AG04449 (cell line): Measurements from ENCODE around the gene SHOX.
"Not testable (repeated sequence)": the region's sequence is repeated elsewhere in the genome, so short reads cannot be mapped to it uniquely, and the experiment has no call there.

Experiments used
- CTCF ChIA-PET: fragments of 350-600 bp; formaldehyde crosslinking; extraction: SDS; loops from one replicate; lab custom pipeline; 2021; ENCODE audit warnings: antibody characterized with exemption; lab: Yijun Ruan, JAX
- POLR2A ChIA-PET: fragments of 400-600, 350-600 bp; formaldehyde crosslinking; extraction: SDS; loops from one replicate; lab custom pipeline; 2020; ENCODE audit warnings: antibody characterized with exemption, inconsistent platforms; lab: Yijun Ruan, JAX
- DNase-seq: peaks from one replicate; pipeline ENCODE4 v3.0.0-alpha.2; 2010; ENCODE audit warnings: low read depth, low spot score
- H3K4me3 ChIP-seq: 2 replicates; pipeline ENCODE4 v1.5.1; 2011; ENCODE audit warnings: low read depth, mild to moderate bottlenecking, control low read depth, low read length
- CTCF ChIP-seq: IDR thresholded peaks from one replicate; pipeline ENCODE4 v1.5.1; 2011; ENCODE audit warnings: mild to moderate bottlenecking, moderate library complexity, low read length, control low read depth, inconsistent platforms; ENCODE audit not compliant: insufficient read depth; ENCODE audit errors: missing control alignments

Gene SHOX

GRCh38 chrX:630612-631496, at the start of gene SHOX:
TSS of gene SHOX (plus strand) at chrX:630791. CDS start at chrX:630898, 107 bp downstream.
- ChIA-PET CTCF (no interaction called here), POLR2A (no interaction called here)
- no peak for DNase-seq
- no peak within 1 kb of the TSS for H3K4me3 ChIP-seq
- no peak for TF ChIP-seq CTCF

GRCh38 chrX:581066-581465, 49.5 kb upstream of the SHOX start:
- CTCF ChIA-PET: no interaction called here
- POLR2A ChIA-PET: no interaction called here
- no peak for TF ChIP-seq CTCF
- no peak overlapping the region for H3K4me3 ChIP-seq
- no peak for DNase-seq

- CTCF ChIA-PET: no interaction called here
- DNase-seq: no peak
- POLR2A ChIA-PET: no interaction called here
- TF ChIP-seq CTCF: no peak
- no peak overlapping the region for H3K4me3 ChIP-seq
These were observed 48.8 kb upstream of the SHOX start for GRCh38 chrX:581720-582298.

- H3K4me3 ChIP-seq: no peak overlapping the region
- TF ChIP-seq CTCF: no peak
- ChIA-PET POLR2A (no interaction called here), CTCF (no interaction called here)
- no peak for DNase-seq
These were observed 46.0 kb upstream of the SHOX start for GRCh38 chrX:584572-584971.

GRCh38 chrX:585115-585808, 45.3 kb upstream of the SHOX start:
- TF ChIP-seq CTCF: no peak
- no peak overlapping the region for H3K4me3 ChIP-seq
- CTCF ChIA-PET: no interaction called here
- DNase-seq: no peak
- POLR2A ChIA-PET: no interaction called here

- TF ChIP-seq CTCF: no peak
- CTCF ChIA-PET: no interaction called here
- no peak for DNase-seq
- no peak overlapping the region for H3K4me3 ChIP-seq
- POLR2A ChIA-PET: no interaction called here
These were observed 44.2 kb upstream of the SHOX start for GRCh38 chrX:586351-586750.

- CTCF ChIA-PET, DNase-seq, POLR2A ChIA-PET, H3K4me3 ChIP-seq: not testable (repeated sequence)
These were observed 41.3 kb upstream of the SHOX start for GRCh38 chrX:589261-589660.
